ENCODE results near the gene RNF187. TPM values are rescaled to one million over a fixed set of nuclear protein-coding genes. Genes with fewer than 3 reads are reported as not detected.

The RNF187 gene
- total and polyA plus RNA-seq, 4 donors, result 27.5 to 130 (median 37.2) TPM

GRCh38 chr1:228508840-228509415, 21.7 kb downstream of the RNF187 start:
- DNase-seq, result no peak
- Histone ChIP-seq H3K4me1 (ENCODE audit: control insufficient read depth in 5 of 5, insufficient read depth in 5 of 5, low read length in 5 of 5) (no peaks in the 10 kb centered on the region), H3K36me3 (ENCODE audit: control insufficient read depth in 4 of 4, insufficient read depth in 4 of 4, low read length in 4 of 4) (no peaks in the 10 kb centered on the region), H3K27ac (ENCODE audit: low read depth in 1 of 2, low read length in 1 of 2) (no peak overlapping the region), H3K9me3 (ENCODE audit: control insufficient read depth in 4 of 4, insufficient read depth in 3 of 4, low read length in 3 of 4) (peaks cover 0 to 8% (median 0%) of the 10 kb centered on the region in 4 donors), H3K9ac (ENCODE audit: insufficient read depth in 1 of 2, low read length in 2 of 2) (no peak overlapping the region), H3K4me3 (no peak overlapping the region), H3K27me3 (ENCODE audit: control insufficient read depth in 3 of 3, insufficient read depth in 3 of 3, low read length in 2 of 3) (peaks cover 0 to 12% (median 3%) of the 10 kb centered on the region in 3 donors)
- ATAC-seq (ENCODE audit: insufficient read depth, low FRiP score), result no peak
- 83 to 90% methylated on average over 6 of the region's 6 CpGs for WGBS, 2 donors
- TF ChIP-seq CTCF (IDR thresholded peaks at IDR 0.05; ENCODE audit: control extremely low read depth, extremely low read depth), result no peak

GRCh38 chr1:228510101-228510802, 23.1 kb downstream of the RNF187 start:
- no peak overlapping the region for H3K4me3 ChIP-seq
- peaks cover 0 to 12% (median 3%) of the 10 kb centered on the region in 3 donors for H3K27me3 ChIP-seq (ENCODE audit: control insufficient read depth in 3 of 3, insufficient read depth in 3 of 3, low read length in 2 of 3)
- no peak for TF ChIP-seq CTCF (IDR thresholded peaks at IDR 0.05; ENCODE audit: control extremely low read depth, extremely low read depth)
- H3K27ac ChIP-seq (ENCODE audit: low read depth in 1 of 2, low read length in 1 of 2), result no peak overlapping the region
- WGBS, 2 donors, result 68 to 84% methylated on average over 5 of the region's 5 CpGs
- peaks cover 0 to 8% (median 0%) of the 10 kb centered on the region in 4 donors for H3K9me3 ChIP-seq (ENCODE audit: control insufficient read depth in 4 of 4, insufficient read depth in 3 of 4, low read length in 3 of 4)
- no peaks in the 10 kb centered on the region for H3K36me3 ChIP-seq (ENCODE audit: control insufficient read depth in 4 of 4, insufficient read depth in 4 of 4, low read length in 4 of 4)
- ATAC-seq (ENCODE audit: insufficient read depth, low FRiP score) (no peak), DNase-seq (no peak)
- no peak overlapping the region for H3K9ac ChIP-seq (ENCODE audit: insufficient read depth in 1 of 2, low read length in 2 of 2)
- H3K4me1 ChIP-seq (ENCODE audit: control insufficient read depth in 5 of 5, insufficient read depth in 5 of 5, low read length in 5 of 5), result no peaks in the 10 kb centered on the region

- DNase-seq (no peak), ATAC-seq (ENCODE audit: insufficient read depth, low FRiP score) (no peak)
- H3K36me3 ChIP-seq (ENCODE audit: control insufficient read depth in 4 of 4, insufficient read depth in 4 of 4, low read length in 4 of 4), result no peaks in the 10 kb centered on the region
- no peak for TF ChIP-seq CTCF (IDR thresholded peaks at IDR 0.05; ENCODE audit: control extremely low read depth, extremely low read depth)
- no peak overlapping the region for H3K9ac ChIP-seq (ENCODE audit: insufficient read depth in 1 of 2, low read length in 2 of 2)
- H3K27me3 ChIP-seq (ENCODE audit: control insufficient read depth in 3 of 3, insufficient read depth in 3 of 3, low read length in 2 of 3), result peaks cover 0 to 16% (median 3%) of the 10 kb centered on the region in 3 donors
- H3K9me3 ChIP-seq (ENCODE audit: control insufficient read depth in 4 of 4, insufficient read depth in 3 of 4, low read length in 3 of 4), result peaks cover 0 to 6% (median 0%) of the 10 kb centered on the region in 4 donors
- no peaks in the 10 kb centered on the region for H3K4me1 ChIP-seq (ENCODE audit: control insufficient read depth in 5 of 5, insufficient read depth in 5 of 5, low read length in 5 of 5)
- no peak overlapping the region for H3K4me3 ChIP-seq
- WGBS, 2 donors, result 82 to 87% methylated on average over 3 of the region's 3 CpGs
- H3K27ac ChIP-seq (ENCODE audit: low read depth in 1 of 2, low read length in 1 of 2), result no peak overlapping the region
These were observed 23.7 kb downstream of the RNF187 start for GRCh38 chr1:228510803-228511413.
